HepG2 (cell line): ENCODE data around the gene VARS1. TPM values are rescaled to one million over a fixed set of nuclear protein-coding genes. Genes with fewer than 3 reads are reported as not detected.
A peak's percentile ranks its signal among the peaks of the same experiment; 100 is the strongest.

Experiments used
- ATAC-seq: fragments of 200-7000 bp; cut with Tn5 transposase; 3 replicates; pipeline ENCODE4 v1.9.1; 2020; ENCODE audit warnings: mild to moderate bottlenecking, moderate library complexity
- BruUV-seq: library from RNA; stranded (reverse); fragments of 400-500 nt; replicated peaks from 2 replicates; lab custom pipeline; 2021; lab: Mats Ljungman, UMichigan
- CTCF ChIA-PET: fragments of 300-600 bp; formaldehyde crosslinking; extraction: SDS; loops from one replicate; lab custom pipeline; 2021; ENCODE audit warnings: low total read pairs, inconsistent platforms, low intra/inter-chr PET ratio; lab: Yijun Ruan, JAX
- POLR2A ChIA-PET: fragments of 350-600 bp; sonication (Branson Sonifier 250); formaldehyde crosslinking; loops from one replicate; lab custom pipeline; 2020; ENCODE audit warnings: antibody characterized with exemption, inconsistent platforms; lab: Yijun Ruan, JAX
- DNase-seq: peaks from one replicate; pipeline ENCODE4 v3.0.0-alpha.2; 2015; ENCODE audit warnings: low spot score
- FAIRE-seq: peaks from 3 replicates; lab custom pipeline; 2011; peaks lifted over from hg19 to GRCh38; lab: Jason Lieb, UNC
- H2AFZ ChIP-seq: one replicate; pipeline ENCODE4 v1.6.1; 2011; ENCODE audit warnings: low read length, inconsistent platforms
- H3K27ac ChIP-seq: fragments of 300-600 bp; 3 replicates; pipeline ENCODE4 v1.8.0; 2011; ENCODE audit warnings: mixed run types, mild to moderate bottlenecking, mixed read lengths, low read length, inconsistent platforms; ENCODE audit not compliant: insufficient read depth; ENCODE audit errors: extremely low read length
- H3K27me3 ChIP-seq, 2 experiments: fragments of 200-600 bp in 1 of 2; 2 replicates in 1 of 2; 3 replicates in 1 of 2; pipeline versions ENCODE4 v1.6.0 to v1.8.0; 2011; ENCODE audit warnings: low read length in 2 of 2, mild to moderate bottlenecking in 2 of 2, moderate library complexity in 2 of 2, inconsistent platforms in 1 of 2; ENCODE audit not compliant: insufficient read depth in 2 of 2, control insufficient read depth in 1 of 2
- H3K36me3 ChIP-seq, 2 experiments: fragments of 200-600 bp in 1 of 2; replicated peaks in 1 of 2; 2 replicates in 1 of 2; 3 replicates in 1 of 2; pipeline versions ENCODE4 v1.5.1 to v1.8.0; 2011; ENCODE audit warnings: low read length in 2 of 2, inconsistent platforms in 1 of 2; ENCODE audit not compliant: insufficient read depth in 2 of 2, control insufficient read depth in 1 of 2
- H3K4me1 ChIP-seq: 2 replicates; pipeline ENCODE4 v1.5.1; 2012; ENCODE audit warnings: low read length, inconsistent platforms; ENCODE audit not compliant: insufficient read depth
- H3K4me2 ChIP-seq: 2 replicates; pipeline ENCODE4 v1.6.0; 2011; ENCODE audit warnings: low read depth, low read length, inconsistent platforms
- H3K4me3 ChIP-seq, 3 experiments: fragments of 200-600 bp in 1 of 3; sonication (generic), shearing (Covaris generic) in 1 of 3; replicated peaks in 1 of 3; 2 replicates each; pipeline ENCODE4 v1.5.1; 2011 to 2016; ENCODE audit warnings: low read length in 3 of 3, inconsistent platforms in 2 of 3, low read depth in 2 of 3, mild to moderate bottlenecking in 2 of 3, control low read depth in 1 of 3, mixed read lengths in 1 of 3; ENCODE audit not compliant: insufficient read depth in 1 of 3
- H3K79me2 ChIP-seq: one replicate; pipeline ENCODE4 v1.6.1; 2011; ENCODE audit warnings: low read length, inconsistent platforms; ENCODE audit not compliant: insufficient read depth
- H3K9ac ChIP-seq: 2 replicates; pipeline ENCODE4 v1.6.0; 2011; ENCODE audit warnings: mild to moderate bottlenecking, low read depth, low read length, inconsistent platforms; ENCODE audit not compliant: insufficient read depth
- H3K9me3 ChIP-seq: 2 replicates; pipeline ENCODE4 v1.5.1; 2012; ENCODE audit warnings: mild to moderate bottlenecking, low read length
- H4K20me1 ChIP-seq: 2 replicates; pipeline ENCODE4 v1.6.0; 2011; ENCODE audit warnings: inconsistent platforms, mild to moderate bottlenecking, low read length, moderate library complexity; ENCODE audit not compliant: insufficient read depth
- ATF7 ChIP-seq, 2 experiments: fragments of 450-650 bp in 1 of 2; sonication (generic) in 1 of 2; formaldehyde crosslinking in 1 of 2; IDR thresholded peaks; 2 replicates each; pipeline versions ENCODE4 v1.4.0 to v1.6.1; 2016 to 2020; ENCODE audit warnings: antibody characterized with exemption in 1 of 2, mild to moderate bottlenecking in 1 of 2, missing genetic modification reagents in 1 of 2
- HNRNPLL ChIP-seq: fragments of 200-400 bp; formaldehyde crosslinking; IDR thresholded peaks from 2 replicates; pipeline ENCODE4 v1.6.1; 2017; ENCODE audit warnings: mild to moderate bottlenecking, low read depth, low read length; ENCODE audit not compliant: poor library complexity, severe bottlenecking
- IKZF1 ChIP-seq: fragments of 450-650 bp; IDR thresholded peaks from 2 replicates; pipeline ENCODE4 v1.7.1; 2016
- IRF9 ChIP-seq: sonication (generic); formaldehyde crosslinking; IDR thresholded peaks from 2 replicates; pipeline ENCODE4 v1.8.0; 2022; ENCODE audit warnings: missing genetic modification reagents, mild to moderate bottlenecking, borderline replicate concordance
- MBD4 ChIP-seq: IDR thresholded peaks from 2 replicates; pipeline ENCODE4 v1.6.1; 2012; ENCODE audit warnings: low read length, inconsistent platforms, borderline replicate concordance
- ZNF572 ChIP-seq: sonication (generic); formaldehyde crosslinking; IDR thresholded peaks from 2 replicates; pipeline ENCODE4 v1.5.1; 2020; ENCODE audit warnings: mild to moderate bottlenecking, missing genetic modification reagents
- ZNF687 ChIP-seq: sonication (generic); formaldehyde crosslinking; IDR thresholded peaks from 2 replicates; pipeline ENCODE4 v1.5.1; 2020; ENCODE audit warnings: mild to moderate bottlenecking, missing genetic modification reagents, moderate library complexity
- ZSCAN25 ChIP-seq: sonication (generic); formaldehyde crosslinking; IDR thresholded peaks from 2 replicates; pipeline ENCODE4 v1.8.0; 2022; ENCODE audit warnings: mild to moderate bottlenecking, missing genetic modification reagents
- WGBS: methylation state at CpG from one replicate; pipeline ENCODE4 v1.1.6; 2017; ENCODE audit warnings: low lambda C conversion rate; 5-methylcytosine and 5-hydroxymethylcytosine counted together
- in situ Hi-C: cut with HindIII; loops from 2 replicates; pipeline ENCODE4 v1.10.0; 2017; ENCODE audit warnings: low pct_unique_long_range_greater_than_20kb; ENCODE audit not compliant: extremely low pct_ligation_motif_present
- intact Hi-C: fragments of 100-400 bp; cut with micrococcal nuclease; formaldehyde crosslinking; loops from one replicate; pipeline ENCODE4 v1.10.0; 2022; ENCODE audit not compliant: unreplicated experiment
- polyA plus RNA-seq, 8 experiments: library from polyadenylated mRNA; depleted of rRNA in 3 of 8; stranded (reverse) in 7 of 8; unstranded in 1 of 8; fragments of >200 nt; fragmentation: Illumina TruSeq in 4 of 8; extraction: Trizol in 4 of 8; gene quantifications; 2 replicates each; pipeline versions ENCODE4 v1.2.1 to v1.2.3, GENCODE V29; 2011 to 2016; ENCODE audit warnings: low read depth in 4 of 8, missing spikeins in 1 of 8, mixed read lengths in 1 of 8; ENCODE audit not compliant: insufficient read depth in 1 of 8
- total RNA-seq, 5 experiments: library from RNA; depleted of rRNA; stranded (reverse); fragments of >200 nt; fragmentation: Illumina TruSeq; extraction: Trizol; gene quantifications; 2 replicates each; pipeline ENCODE4 v1.2.3, GENCODE V29; 2016; ENCODE audit warnings: low read depth in 1 of 5
- TF ChIP-seq, protein P1 (sequence below): sonication (generic); formaldehyde crosslinking; IDR thresholded peaks from 2 replicates; pipeline ENCODE4 v1.4.0; 2020; ENCODE audit warnings: missing genetic modification reagents
- TF ChIP-seq, protein P2 (sequence below): sonication (generic); formaldehyde crosslinking; conservative IDR thresholded peaks from 2 replicates; pipeline ENCODE4 v1.4.0; 2020; ENCODE audit warnings: mild to moderate bottlenecking, missing genetic modification reagents, moderate library complexity

Gene VARS1
- total and polyA plus RNA-seq, 2 of the 13 experiments (the other 11 are each of a cell fraction or from before 2014, with no cell fraction given), result 14.7 to 56.1 TPM

DNA sequence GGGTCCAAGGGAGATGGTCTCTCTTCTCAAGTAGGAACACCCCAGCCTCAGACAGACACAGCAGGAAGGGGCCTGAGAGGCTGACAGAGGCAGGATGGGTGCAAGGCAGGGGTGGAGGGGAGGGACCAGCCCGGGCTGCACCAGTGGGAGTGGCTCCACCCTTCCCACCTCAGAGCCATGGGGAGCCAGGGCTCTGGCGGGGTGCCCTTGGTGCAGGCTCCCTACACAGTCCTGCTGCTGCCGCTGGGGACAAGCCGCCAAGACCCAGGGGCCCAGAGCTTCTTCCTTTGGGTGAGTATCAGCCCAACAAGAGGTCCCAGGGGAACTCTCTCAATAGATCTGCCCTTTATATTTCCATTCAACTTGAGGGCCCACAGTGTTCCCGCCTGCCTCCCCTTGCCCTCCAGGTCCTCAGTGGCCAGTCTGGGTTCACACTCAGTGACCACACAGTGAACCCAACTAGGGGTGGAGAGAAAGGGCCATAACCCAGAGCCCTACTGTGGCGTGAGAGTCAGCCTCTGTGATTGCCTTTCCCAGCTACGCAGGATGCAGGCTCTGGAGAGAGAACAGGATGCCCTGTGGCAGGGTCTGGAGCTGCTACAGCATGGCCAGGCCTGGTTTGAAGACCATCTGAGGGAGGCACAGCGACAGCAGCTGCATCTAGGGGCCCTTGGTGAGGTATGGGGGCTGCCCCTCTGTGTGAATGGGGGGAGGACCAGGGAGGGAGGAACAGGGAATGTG lies 32.5 kb downstream of the VARS1 start:
- no peak overlapping the region for H2AFZ ChIP-seq
- no peak overlapping the region for H3K4me3 ChIP-seq
- BruUV-seq, result no TSS peak
- no peak overlapping the region for H3K27ac ChIP-seq
- CTCF ChIA-PET, result no interaction called here
- in situ Hi-C loops (no loop called here), intact Hi-C loops (no loop called here)
- POLR2A ChIA-PET, result interaction anchor here (1.0 to 1.6 kb wide), 2 partner anchors 24 to 26 kb away, joined by 3 to 10 read pairs; partner anchors contain the start of gene CLIC1
- no peak overlapping the region for H3K9ac ChIP-seq
- peaks cover 47% of the 10 kb centered on the region for H3K4me1 ChIP-seq
- peaks cover 0 to 2% of the 10 kb centered on the region in 2 experiments; a peak in 3 of 5 replicates for H3K36me3 ChIP-seq
- FAIRE-seq (no peak), ATAC-seq (no peak), DNase-seq (no peak)
- no peaks in the 10 kb centered on the region for H3K27me3 ChIP-seq
- no peaks in the 10 kb centered on the region for H4K20me1 ChIP-seq
- H3K9me3 ChIP-seq, result no peaks in the 10 kb centered on the region
- H3K4me2 ChIP-seq, result no peak overlapping the region
- H3K79me2 ChIP-seq, result no peaks in the 10 kb centered on the region
- WGBS, result 80% methylated on average over 5 of the region's 8 CpGs
- TF ChIP-seq IRF9 (CRISPR knock-in tag) (0 out of 2 replicates have a peak, but pooled peaks have one; percentile 24), ZNF572 (0 out of 2 replicates have a peak, but pooled peaks have one; percentile 61), HNRNPLL (no peak), MBD4 (no peak), ZNF687 (CRISPR knock-in tag) (peak; percentile 59), ZSCAN25 (CRISPR knock-in tag) (peak; percentile 16; the same call in 1 of the 2 replicates), ATF7 (IDR thresholded peaks at IDR 0.05) (no peak), ATF7 (CRISPR knock-in tag; IDR thresholded peaks at IDR 0.05) (0 out of 2 replicates have a peak, but pooled peaks have one; percentile 51), IKZF1 (no peak)
- TF ChIP-seq, protein P1, sequence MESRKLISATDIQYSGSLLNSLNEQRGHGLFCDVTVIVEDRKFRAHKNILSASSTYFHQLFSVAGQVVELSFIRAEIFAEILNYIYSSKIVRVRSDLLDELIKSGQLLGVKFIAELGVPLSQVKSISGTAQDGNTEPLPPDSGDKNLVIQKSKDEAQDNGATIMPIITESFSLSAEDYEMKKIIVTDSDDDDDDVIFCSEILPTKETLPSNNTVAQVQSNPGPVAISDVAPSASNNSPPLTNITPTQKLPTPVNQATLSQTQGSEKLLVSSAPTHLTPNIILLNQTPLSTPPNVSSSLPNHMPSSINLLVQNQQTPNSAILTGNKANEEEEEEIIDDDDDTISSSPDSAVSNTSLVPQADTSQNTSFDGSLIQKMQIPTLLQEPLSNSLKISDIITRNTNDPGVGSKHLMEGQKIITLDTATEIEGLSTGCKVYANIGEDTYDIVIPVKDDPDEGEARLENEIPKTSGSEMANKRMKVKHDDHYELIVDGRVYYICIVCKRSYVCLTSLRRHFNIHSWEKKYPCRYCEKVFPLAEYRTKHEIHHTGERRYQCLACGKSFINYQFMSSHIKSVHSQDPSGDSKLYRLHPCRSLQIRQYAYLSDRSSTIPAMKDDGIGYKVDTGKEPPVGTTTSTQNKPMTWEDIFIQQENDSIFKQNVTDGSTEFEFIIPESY (CRISPR knock-in tag), result peak; percentile 96
- TF ChIP-seq, protein P2, sequence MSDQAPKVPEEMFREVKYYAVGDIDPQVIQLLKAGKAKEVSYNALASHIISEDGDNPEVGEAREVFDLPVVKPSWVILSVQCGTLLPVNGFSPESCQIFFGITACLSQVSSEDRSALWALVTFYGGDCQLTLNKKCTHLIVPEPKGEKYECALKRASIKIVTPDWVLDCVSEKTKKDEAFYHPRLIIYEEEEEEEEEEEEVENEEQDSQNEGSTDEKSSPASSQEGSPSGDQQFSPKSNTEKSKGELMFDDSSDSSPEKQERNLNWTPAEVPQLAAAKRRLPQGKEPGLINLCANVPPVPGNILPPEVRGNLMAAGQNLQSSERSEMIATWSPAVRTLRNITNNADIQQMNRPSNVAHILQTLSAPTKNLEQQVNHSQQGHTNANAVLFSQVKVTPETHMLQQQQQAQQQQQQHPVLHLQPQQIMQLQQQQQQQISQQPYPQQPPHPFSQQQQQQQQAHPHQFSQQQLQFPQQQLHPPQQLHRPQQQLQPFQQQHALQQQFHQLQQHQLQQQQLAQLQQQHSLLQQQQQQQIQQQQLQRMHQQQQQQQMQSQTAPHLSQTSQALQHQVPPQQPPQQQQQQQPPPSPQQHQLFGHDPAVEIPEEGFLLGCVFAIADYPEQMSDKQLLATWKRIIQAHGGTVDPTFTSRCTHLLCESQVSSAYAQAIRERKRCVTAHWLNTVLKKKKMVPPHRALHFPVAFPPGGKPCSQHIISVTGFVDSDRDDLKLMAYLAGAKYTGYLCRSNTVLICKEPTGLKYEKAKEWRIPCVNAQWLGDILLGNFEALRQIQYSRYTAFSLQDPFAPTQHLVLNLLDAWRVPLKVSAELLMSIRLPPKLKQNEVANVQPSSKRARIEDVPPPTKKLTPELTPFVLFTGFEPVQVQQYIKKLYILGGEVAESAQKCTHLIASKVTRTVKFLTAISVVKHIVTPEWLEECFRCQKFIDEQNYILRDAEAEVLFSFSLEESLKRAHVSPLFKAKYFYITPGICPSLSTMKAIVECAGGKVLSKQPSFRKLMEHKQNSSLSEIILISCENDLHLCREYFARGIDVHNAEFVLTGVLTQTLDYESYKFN (CRISPR knock-in tag), result 0 out of 2 replicates have a peak, but pooled peaks have one; percentile 28
